ENCODE data around the gene MOSPD3. TPM values are rescaled to one million over a fixed set of nuclear protein-coding genes. Genes with fewer than 3 reads are reported as not detected.

Gene MOSPD3
- total and polyA plus RNA-seq, 2 experiments from 2014 or later: 15.3 to 23.5 TPM

DNA sequence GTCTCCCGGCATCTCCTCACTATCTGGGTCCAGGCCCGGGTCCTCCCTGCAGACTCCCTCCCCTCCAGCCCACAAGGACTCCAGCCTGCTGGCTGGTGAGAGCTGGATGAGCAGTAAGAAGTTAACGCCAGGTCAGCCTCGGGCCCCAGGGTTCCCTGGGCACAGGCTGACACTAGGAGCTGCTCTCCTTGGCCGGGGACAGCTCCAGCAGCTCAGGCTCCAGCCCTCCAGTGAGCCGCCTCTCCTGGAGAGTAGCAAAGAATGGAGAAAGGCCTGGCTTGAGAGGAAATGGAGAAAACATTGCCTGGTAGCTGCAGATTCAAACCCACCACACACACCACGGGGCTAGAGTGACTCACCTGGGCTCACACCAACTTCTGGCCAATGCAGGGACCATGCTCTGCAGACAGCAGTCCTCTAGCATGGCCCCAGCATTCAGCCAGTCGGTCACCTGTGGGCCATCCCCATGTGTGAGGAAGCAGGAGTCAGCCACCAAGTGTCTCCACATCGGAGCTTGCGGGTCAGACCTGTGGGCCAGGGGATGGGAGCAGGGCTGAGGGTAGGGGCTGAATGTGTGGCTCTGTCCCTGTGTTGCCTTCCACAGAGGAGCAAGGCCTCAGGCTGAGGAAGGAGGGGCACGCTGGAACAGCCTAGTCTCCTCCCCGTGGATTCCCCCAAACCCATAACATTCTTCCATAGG is 45.2 kb upstream of the MOSPD3 start:
- Mint-ChIP-seq H3K9me3 (no peaks in the 10 kb centered on the region), H3K4me1 (peaks cover 43% of the 10 kb centered on the region), H3K36me3 (ENCODE audit: low read depth) (peaks cover 4% of the 10 kb centered on the region), H3K27ac (no peak overlapping the region), H3K27me3 (ENCODE audit: insufficient read depth, low read depth, poor library complexity) (peaks cover 37% of the 10 kb centered on the region), H3K4me3 (no peak overlapping the region)
- H2AFZ ChIP-seq: no peak overlapping the region
- H3K79me2 ChIP-seq (replicated peaks; ENCODE audit: insufficient read depth): no peaks in the 10 kb centered on the region
- H3K4me3 ChIP-seq: no peak overlapping the region
- no peaks in the 10 kb centered on the region for H4K20me1 ChIP-seq (replicated peaks; ENCODE audit: insufficient read depth)
- ATAC-seq (no peak), DNase-seq (ENCODE audit: low spot score) (no peak)
- H3K4me1 ChIP-seq (ENCODE audit: insufficient read depth): peaks cover 30% of the 10 kb centered on the region
- peaks cover 14% of the 10 kb centered on the region; the same call in 1 of the 2 replicates for H3F3A ChIP-seq (replicated peaks; ENCODE audit: low read depth)
- H3K9me2 ChIP-seq (ENCODE audit: insufficient read depth): no peaks in the 10 kb centered on the region
- no peak overlapping the region for H3K4me2 ChIP-seq
- no peak for TF ChIP-seq ZNF114 (CRISPR knock-in tag; IDR thresholded peaks at IDR 0.05)
- TF ChIP-seq, protein P1, sequence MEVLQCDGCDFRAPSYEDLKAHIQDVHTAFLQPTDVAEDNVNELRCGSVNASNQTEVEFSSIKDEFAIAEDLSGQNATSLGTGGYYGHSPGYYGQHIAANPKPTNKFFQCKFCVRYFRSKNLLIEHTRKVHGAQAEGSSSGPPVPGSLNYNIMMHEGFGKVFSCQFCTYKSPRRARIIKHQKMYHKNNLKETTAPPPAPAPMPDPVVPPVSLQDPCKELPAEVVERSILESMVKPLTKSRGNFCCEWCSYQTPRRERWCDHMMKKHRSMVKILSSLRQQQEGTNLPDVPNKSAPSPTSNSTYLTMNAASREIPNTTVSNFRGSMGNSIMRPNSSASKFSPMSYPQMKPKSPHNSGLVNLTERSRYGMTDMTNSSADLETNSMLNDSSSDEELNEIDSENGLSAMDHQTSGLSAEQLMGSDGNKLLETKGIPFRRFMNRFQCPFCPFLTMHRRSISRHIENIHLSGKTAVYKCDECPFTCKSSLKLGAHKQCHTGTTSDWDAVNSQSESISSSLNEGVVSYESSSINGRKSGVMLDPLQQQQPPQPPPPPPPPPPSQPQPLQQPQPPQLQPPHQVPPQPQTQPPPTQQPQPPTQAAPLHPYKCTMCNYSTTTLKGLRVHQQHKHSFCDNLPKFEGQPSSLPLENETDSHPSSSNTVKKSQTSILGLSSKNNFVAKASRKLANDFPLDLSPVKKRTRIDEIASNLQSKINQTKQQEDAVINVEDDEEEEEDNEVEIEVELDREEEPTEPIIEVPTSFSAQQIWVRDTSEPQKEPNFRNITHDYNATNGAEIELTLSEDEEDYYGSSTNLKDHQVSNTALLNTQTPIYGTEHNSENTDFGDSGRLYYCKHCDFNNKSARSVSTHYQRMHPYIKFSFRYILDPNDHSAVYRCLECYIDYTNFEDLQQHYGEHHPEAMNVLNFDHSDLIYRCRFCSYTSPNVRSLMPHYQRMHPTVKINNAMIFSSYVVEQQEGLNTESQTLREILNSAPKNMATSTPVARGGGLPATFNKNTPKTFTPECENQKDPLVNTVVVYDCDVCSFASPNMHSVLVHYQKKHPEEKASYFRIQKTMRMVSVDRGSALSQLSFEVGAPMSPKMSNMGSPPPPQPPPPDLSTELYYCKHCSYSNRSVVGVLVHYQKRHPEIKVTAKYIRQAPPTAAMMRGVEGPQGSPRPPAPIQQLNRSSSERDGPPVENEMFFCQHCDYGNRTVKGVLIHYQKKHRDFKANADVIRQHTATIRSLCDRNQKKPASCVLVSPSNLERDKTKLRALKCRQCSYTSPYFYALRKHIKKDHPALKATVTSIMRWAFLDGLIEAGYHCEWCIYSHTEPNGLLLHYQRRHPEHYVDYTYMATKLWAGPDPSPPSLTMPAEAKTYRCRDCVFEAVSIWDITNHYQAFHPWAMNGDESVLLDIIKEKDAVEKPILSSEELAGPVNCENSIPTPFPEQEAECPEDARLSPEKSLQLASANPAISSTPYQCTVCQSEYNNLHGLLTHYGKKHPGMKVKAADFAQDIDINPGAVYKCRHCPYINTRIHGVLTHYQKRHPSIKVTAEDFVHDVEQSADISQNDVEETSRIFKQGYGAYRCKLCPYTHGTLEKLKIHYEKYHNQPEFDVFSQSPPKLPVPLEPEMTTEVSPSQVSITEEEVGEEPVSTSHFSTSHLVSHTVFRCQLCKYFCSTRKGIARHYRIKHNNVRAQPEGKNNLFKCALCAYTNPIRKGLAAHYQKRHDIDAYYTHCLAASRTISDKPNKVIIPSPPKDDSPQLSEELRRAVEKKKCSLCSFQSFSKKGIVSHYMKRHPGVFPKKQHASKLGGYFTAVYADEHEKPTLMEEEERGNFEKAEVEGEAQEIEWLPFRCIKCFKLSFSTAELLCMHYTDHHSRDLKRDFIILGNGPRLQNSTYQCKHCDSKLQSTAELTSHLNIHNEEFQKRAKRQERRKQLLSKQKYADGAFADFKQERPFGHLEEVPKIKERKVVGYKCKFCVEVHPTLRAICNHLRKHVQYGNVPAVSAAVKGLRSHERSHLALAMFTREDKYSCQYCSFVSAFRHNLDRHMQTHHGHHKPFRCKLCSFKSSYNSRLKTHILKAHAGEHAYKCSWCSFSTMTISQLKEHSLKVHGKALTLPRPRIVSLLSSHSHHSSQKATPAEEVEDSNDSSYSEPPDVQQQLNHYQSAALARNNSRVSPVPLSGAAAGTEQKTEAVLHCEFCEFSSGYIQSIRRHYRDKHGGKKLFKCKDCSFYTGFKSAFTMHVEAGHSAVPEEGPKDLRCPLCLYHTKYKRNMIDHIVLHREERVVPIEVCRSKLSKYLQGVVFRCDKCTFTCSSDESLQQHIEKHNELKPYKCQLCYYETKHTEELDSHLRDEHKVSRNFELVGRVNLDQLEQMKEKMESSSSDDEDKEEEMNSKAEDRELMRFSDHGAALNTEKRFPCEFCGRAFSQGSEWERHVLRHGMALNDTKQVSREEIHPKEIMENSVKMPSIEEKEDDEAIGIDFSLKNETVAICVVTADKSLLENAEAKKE (CRISPR knock-in tag; IDR thresholded peaks at IDR 0.05): no peak
- TF ChIP-seq NANOG (IDR thresholded peaks at IDR 0.05; ENCODE audit: borderline replicate concordance): no peak
- TF ChIP-seq CREB1 (CRISPR knock-in tag; IDR thresholded peaks at IDR 0.05; ENCODE audit: low read depth): no peak
- no peaks in the 10 kb centered on the region for H3K36me3 ChIP-seq (ENCODE audit: insufficient read depth)
- H3K27ac ChIP-seq (ENCODE audit: low read depth): no peak overlapping the region
- peaks cover 13% of the 10 kb centered on the region; the same call in 1 of the 2 replicates for H3K27me3 ChIP-seq (ENCODE audit: insufficient read depth)

DNA sequence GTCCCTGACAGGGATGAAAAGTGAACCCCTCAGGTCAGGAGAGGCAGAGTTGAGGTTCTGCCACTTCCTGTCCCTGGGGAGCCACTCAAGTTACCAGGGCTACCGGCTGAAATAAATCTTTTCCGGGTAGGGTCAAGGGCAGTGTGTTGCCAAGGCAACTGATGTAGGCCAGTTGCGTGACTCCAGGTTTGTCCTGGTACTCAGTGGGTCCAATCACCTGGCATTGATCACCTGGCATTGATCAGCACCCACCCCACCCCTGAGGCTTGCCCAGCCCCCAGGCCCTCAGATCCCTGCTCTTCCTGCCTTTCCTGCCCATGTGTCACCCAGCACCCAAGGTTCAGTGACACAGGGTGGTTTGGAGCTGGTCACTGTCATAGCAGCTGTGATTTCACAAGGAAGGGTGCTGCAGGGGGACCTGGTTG is 44.6 kb upstream of the MOSPD3 start:
- no peak overlapping the region for H2AFZ ChIP-seq
- H3K9me3 Mint-ChIP-seq: no peaks in the 10 kb centered on the region
- no peaks in the 10 kb centered on the region for H3K36me3 ChIP-seq (ENCODE audit: insufficient read depth)
- no peaks in the 10 kb centered on the region for H4K20me1 ChIP-seq (replicated peaks; ENCODE audit: insufficient read depth)
- peaks cover 14% of the 10 kb centered on the region; the same call in 1 of the 2 replicates for H3F3A ChIP-seq (replicated peaks; ENCODE audit: low read depth)
- peaks cover 47% of the 10 kb centered on the region for H3K4me1 Mint-ChIP-seq
- no peak overlapping the region for H3K4me3 Mint-ChIP-seq
- peaks cover 13% of the 10 kb centered on the region; the same call in 1 of the 2 replicates for H3K27me3 ChIP-seq (ENCODE audit: insufficient read depth)
- peaks cover 4% of the 10 kb centered on the region for H3K36me3 Mint-ChIP-seq (ENCODE audit: low read depth)
- no peak overlapping the region for H3K27ac ChIP-seq (ENCODE audit: low read depth)
- H3K27me3 Mint-ChIP-seq (ENCODE audit: insufficient read depth, low read depth, poor library complexity): peaks cover 42% of the 10 kb centered on the region
- peaks cover 36% of the 10 kb centered on the region for H3K4me1 ChIP-seq (ENCODE audit: insufficient read depth)
- H3K9me2 ChIP-seq (ENCODE audit: insufficient read depth): no peaks in the 10 kb centered on the region
- no peak overlapping the region for H3K27ac Mint-ChIP-seq
- no peak for ATAC-seq
- no peak overlapping the region for H3K4me2 ChIP-seq
- H3K4me3 ChIP-seq: no peak overlapping the region
- peak; percentile 46 for DNase-seq (ENCODE audit: low spot score)
- no peaks in the 10 kb centered on the region for H3K79me2 ChIP-seq (replicated peaks; ENCODE audit: insufficient read depth)
- no peak for TF ChIP-seq EZH2 (IDR thresholded peaks at IDR 0.05; ENCODE audit: low read depth, unreplicated experiment)
- TF ChIP-seq, protein P1 (CRISPR knock-in tag; IDR thresholded peaks at IDR 0.05): no peak

Measured in GM23338 (cell line).